ENCODE data around the gene PLXDC1.

Gene PLXDC1

GRCh38 chr17:39150104-39150634 is 1.3 kb downstream of the PLXDC1 start:
- H3K36me3 ChIP-seq (ENCODE audit: insufficient read depth, low read depth, low read length) = no peaks in the 10 kb centered on the region
- H3K4me3 ChIP-seq (ENCODE audit: low read length) = no peak overlapping the region
- no peaks in the 10 kb centered on the region for H3K9me3 ChIP-seq (ENCODE audit: insufficient read depth, low read depth, low read length)
- no peaks in the 10 kb centered on the region for H3K4me1 ChIP-seq (ENCODE audit: insufficient read depth, low read length)
- no peak overlapping the region for H3K27ac ChIP-seq (ENCODE audit: low read length)
- peaks cover 39% of the 10 kb centered on the region for H3K27me3 ChIP-seq (ENCODE audit: insufficient read depth, low read length)
- no peak overlapping the region for H3K9ac ChIP-seq (ENCODE audit: low read depth, low read length)

DNA sequence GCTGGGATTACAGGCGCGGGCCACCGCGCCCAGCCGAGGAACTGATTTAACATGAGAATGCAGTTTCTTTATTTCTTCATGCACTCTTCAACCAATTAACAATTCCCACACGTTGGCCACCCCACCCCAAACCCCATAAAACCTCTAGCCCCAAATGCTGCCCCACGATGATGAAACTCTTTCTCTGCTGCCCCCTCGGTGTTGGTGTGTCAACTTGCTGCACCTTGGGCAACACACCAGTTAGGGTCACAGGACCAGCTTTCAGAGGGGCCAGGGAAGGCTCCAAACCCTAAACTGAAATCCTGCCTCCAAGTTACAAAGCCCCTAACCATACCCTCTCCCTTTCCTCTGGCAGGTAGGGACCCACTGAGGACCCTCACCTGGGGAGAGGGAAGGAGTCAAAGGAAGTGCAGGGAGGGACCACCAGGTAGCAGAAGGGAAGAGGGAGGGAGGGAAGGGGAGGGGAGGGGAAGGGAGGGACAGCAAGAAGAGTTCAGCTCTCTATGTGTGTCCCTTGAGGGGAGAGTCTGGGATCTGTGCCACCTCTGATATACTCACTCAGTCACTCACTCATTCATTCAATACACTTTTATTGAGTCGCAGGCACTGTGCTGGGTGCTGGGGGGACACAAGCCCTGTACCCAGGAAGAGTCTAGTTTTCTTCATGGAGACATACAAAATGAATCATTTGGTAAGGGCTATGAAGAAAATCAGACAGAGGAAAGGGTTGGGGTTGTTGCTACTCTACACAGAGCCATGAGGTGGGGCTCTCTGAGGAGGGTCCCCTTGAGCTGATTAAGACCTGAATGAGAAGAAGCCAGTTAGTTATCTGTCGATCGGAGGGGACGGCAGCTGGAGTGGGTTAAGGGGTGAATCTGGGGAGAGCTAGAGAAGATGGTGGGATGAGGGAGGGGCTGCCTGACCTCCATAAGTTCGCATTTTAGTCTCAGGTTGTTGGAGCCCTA is 3.9 kb downstream of the PLXDC1 start:
- H3K27me3 ChIP-seq (ENCODE audit: insufficient read depth, low read length) = peaks cover 37% of the 10 kb centered on the region
- no peaks in the 10 kb centered on the region for H3K36me3 ChIP-seq (ENCODE audit: insufficient read depth, low read depth, low read length)

DNA sequence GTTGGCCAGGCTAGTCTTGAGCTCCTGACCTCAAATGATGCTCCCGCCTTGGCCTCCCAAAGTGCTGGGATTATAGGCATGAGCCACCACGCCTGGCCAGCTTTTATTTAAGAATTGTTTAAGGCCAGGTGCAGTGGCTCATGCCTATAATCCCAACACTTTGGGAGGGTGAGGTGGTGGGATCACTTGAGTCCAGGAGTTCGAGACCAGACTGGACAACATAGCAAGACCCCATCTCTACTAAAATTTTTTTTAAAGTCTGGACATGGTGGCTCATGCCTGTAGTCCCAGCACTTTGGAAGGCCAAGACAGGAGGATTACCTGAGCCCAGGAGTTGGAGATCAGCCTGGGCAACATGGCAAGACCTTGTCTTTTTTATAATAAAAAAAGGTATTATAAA is 5.2 kb downstream of the PLXDC1 start:
- no peak overlapping the region for H3K27ac ChIP-seq (ENCODE audit: low read length)
- no peaks in the 10 kb centered on the region for H3K4me1 ChIP-seq (ENCODE audit: insufficient read depth, low read length)
- no peaks in the 10 kb centered on the region for H3K36me3 ChIP-seq (ENCODE audit: insufficient read depth, low read depth, low read length)
- H3K27me3 ChIP-seq (ENCODE audit: insufficient read depth, low read length) = peaks cover 26% of the 10 kb centered on the region
- no peak overlapping the region for H3K4me3 ChIP-seq (ENCODE audit: low read length)
- no peak overlapping the region for H3K9ac ChIP-seq (ENCODE audit: low read depth, low read length)
- H3K9me3 ChIP-seq (ENCODE audit: insufficient read depth, low read depth, low read length) = peaks cover 3% of the 10 kb centered on the region; the same call in 1 of the 2 replicates

More for the DNA sequence above, 3.9 kb downstream of the PLXDC1 start:
- Histone ChIP-seq H3K27ac (ENCODE audit: low read length) (no peak overlapping the region), H3K4me3 (ENCODE audit: low read length) (no peak overlapping the region), H3K9me3 (ENCODE audit: insufficient read depth, low read depth, low read length) (no peaks in the 10 kb centered on the region), H3K4me1 (ENCODE audit: insufficient read depth, low read length) (no peaks in the 10 kb centered on the region), H3K9ac (ENCODE audit: low read depth, low read length) (no peak overlapping the region)

DNA sequence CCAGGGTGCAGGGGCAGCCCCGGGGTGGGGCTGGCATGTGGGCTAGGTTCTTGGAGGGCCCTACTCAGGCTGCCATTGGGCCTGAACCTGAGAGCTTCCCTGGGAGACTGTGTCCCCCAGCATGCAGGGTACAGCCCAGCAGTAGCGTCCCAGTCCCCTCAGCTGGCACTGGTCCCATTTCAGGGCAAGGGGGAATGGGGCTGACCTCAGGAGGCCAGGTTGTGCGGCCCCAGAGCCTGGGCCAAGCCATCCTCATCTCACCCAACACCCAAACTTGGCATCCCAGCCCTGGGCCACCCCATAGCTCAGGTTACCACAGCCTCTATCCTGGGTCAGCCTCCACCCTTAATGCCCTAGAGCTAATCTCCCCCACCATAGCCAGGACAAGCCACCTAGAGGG is 6.3 kb downstream of the PLXDC1 start:
- H3K27me3 ChIP-seq (ENCODE audit: insufficient read depth, low read length) = peaks cover 14% of the 10 kb centered on the region
- H3K4me1 ChIP-seq (ENCODE audit: insufficient read depth, low read length) = no peaks in the 10 kb centered on the region

DNA sequence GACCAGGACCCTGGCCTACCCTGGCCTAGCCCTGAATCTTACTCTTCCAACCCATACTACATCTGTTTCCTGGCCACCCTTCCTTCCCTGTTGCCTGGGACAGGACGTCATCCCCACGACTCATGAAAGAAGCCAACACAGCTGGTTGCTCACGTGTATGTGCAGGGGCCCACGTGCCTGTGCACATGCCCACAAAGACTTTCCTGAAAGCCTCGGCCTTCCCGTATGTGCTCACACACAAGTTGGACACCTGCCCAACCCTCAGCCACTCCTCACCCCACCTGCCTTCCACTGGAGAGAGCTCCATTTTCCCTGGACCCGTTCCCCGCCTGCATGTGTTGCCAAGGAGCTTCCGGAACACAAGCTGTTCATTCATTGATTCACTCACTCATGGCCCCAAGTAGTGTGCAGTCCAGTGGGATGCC is 7.0 kb downstream of the PLXDC1 start:
- Histone ChIP-seq H3K9ac (ENCODE audit: low read depth, low read length) (no peak overlapping the region), H3K9me3 (ENCODE audit: insufficient read depth, low read depth, low read length) (peaks cover 5% of the 10 kb centered on the region; the same call in 1 of the 2 replicates), H3K4me3 (ENCODE audit: low read length) (no peak overlapping the region), H3K36me3 (ENCODE audit: insufficient read depth, low read depth, low read length) (no peaks in the 10 kb centered on the region), H3K27ac (ENCODE audit: low read length) (no peak overlapping the region), H3K27me3 (ENCODE audit: insufficient read depth, low read length) (peaks cover 7% of the 10 kb centered on the region), H3K4me1 (ENCODE audit: insufficient read depth, low read length) (no peaks in the 10 kb centered on the region)

More for the DNA sequence above, 6.3 kb downstream of the PLXDC1 start:
- Histone ChIP-seq H3K9ac (ENCODE audit: low read depth, low read length) (no peak overlapping the region), H3K9me3 (ENCODE audit: insufficient read depth, low read depth, low read length) (peaks cover 5% of the 10 kb centered on the region; the same call in 1 of the 2 replicates), H3K4me3 (ENCODE audit: low read length) (no peak overlapping the region), H3K27ac (ENCODE audit: low read length) (no peak overlapping the region), H3K36me3 (ENCODE audit: insufficient read depth, low read depth, low read length) (no peaks in the 10 kb centered on the region)

DNA sequence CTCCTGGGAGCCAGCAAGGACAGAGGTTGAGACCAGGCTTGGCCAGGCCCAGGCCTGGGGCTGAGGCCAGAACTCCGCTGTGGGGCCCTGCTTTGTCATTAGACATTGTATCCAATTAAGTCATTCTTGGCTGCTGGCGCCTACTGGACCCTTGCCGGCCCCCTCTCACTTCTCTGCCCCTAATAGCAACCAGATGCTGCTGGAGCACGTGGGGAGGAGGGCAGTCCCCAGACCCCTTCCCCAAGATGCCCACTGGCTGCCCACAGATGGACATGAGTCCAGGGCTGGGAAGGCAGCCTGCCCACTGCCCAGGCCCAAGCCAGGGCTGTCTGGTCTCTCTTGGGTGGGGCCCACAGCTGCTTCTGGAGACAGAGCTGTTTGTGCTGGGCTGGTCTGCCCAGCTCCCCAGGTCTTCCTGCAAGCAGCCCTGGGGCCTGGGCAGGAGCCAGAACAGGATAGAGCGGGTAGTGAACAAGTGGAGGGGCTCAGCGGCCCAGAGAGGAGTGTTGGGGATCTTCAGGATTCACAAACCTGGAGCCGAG is 7.8 kb downstream of the PLXDC1 start:
- Histone ChIP-seq H3K9ac (ENCODE audit: low read depth, low read length) (no peak overlapping the region), H3K4me1 (ENCODE audit: insufficient read depth, low read length) (no peaks in the 10 kb centered on the region)

DNA sequence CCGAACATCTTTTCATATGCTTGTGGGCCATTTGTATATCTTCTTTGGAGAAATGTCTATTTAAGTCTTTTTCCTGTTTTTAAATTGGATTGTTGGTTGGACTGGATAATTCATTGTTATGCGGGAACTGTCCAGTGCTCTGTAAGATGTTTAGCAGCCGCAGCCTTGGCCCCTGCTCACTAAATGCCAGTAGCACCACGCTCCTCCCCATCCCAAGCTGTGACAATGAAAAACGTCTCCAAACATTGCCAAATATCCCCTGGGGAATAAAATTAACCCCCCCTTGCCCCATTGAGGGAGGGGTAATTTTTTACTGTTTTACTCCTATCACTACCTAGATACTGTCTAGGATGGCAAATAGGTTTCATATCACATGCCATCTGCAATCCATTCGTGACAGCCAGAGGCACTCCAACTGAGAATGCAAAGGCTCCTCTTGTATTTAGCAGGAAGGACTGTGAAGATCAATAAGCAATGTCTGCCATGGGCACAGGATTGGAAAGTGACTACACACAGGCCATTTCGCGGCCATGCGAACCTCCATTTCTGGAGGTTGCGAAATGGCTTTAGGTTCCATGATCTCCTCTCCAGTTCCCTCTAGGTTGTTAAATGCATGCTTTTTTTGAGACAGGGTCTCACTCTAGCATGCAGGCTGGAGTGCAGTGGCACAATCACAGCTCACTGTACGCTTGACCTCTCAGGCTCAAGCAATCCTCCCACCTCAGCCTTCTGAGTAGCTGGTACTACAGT is 9.3 kb downstream of the PLXDC1 start:
- Histone ChIP-seq H3K9me3 (ENCODE audit: insufficient read depth, low read depth, low read length) (peaks cover 5% of the 10 kb centered on the region; the same call in 1 of the 2 replicates), H3K9ac (ENCODE audit: low read depth, low read length) (no peak overlapping the region), H3K4me1 (ENCODE audit: insufficient read depth, low read length) (no peaks in the 10 kb centered on the region), H3K27ac (ENCODE audit: low read length) (no peak overlapping the region), H3K27me3 (ENCODE audit: insufficient read depth, low read length) (no peaks in the 10 kb centered on the region), H3K36me3 (ENCODE audit: insufficient read depth, low read depth, low read length) (no peaks in the 10 kb centered on the region), H3K4me3 (ENCODE audit: low read length) (no peak overlapping the region)

More for the DNA sequence above, 7.8 kb downstream of the PLXDC1 start:
- Histone ChIP-seq H3K27me3 (ENCODE audit: insufficient read depth, low read length) (no peaks in the 10 kb centered on the region), H3K36me3 (ENCODE audit: insufficient read depth, low read depth, low read length) (no peaks in the 10 kb centered on the region), H3K27ac (ENCODE audit: low read length) (no peak overlapping the region), H3K4me3 (ENCODE audit: low read length) (no peak overlapping the region), H3K9me3 (ENCODE audit: insufficient read depth, low read depth, low read length) (peaks cover 5% of the 10 kb centered on the region; the same call in 1 of the 2 replicates)

GRCh38 chr17:39141294-39141693 is 10.1 kb downstream of the PLXDC1 start:
- Histone ChIP-seq H3K4me1 (ENCODE audit: insufficient read depth, low read length) (no peaks in the 10 kb centered on the region), H3K27ac (ENCODE audit: low read length) (no peak overlapping the region), H3K4me3 (ENCODE audit: low read length) (no peak overlapping the region), H3K36me3 (ENCODE audit: insufficient read depth, low read depth, low read length) (no peaks in the 10 kb centered on the region), H3K9ac (ENCODE audit: low read depth, low read length) (no peak overlapping the region), H3K9me3 (ENCODE audit: insufficient read depth, low read depth, low read length) (peaks cover 5% of the 10 kb centered on the region; the same call in 1 of the 2 replicates), H3K27me3 (ENCODE audit: insufficient read depth, low read length) (no peaks in the 10 kb centered on the region)

- Histone ChIP-seq H3K27ac (ENCODE audit: low read length) (no peak overlapping the region), H3K9me3 (ENCODE audit: insufficient read depth, low read depth, low read length) (peaks cover 5% of the 10 kb centered on the region; the same call in 1 of the 2 replicates), H3K4me3 (ENCODE audit: low read length) (no peak overlapping the region), H3K4me1 (ENCODE audit: insufficient read depth, low read length) (no peaks in the 10 kb centered on the region), H3K36me3 (ENCODE audit: insufficient read depth, low read depth, low read length) (no peaks in the 10 kb centered on the region), H3K9ac (ENCODE audit: low read depth, low read length) (no peak overlapping the region), H3K27me3 (ENCODE audit: insufficient read depth, low read length) (no peaks in the 10 kb centered on the region)
These were observed 11.9 kb downstream of the PLXDC1 start for GRCh38 chr17:39139561-39139960.

- Histone ChIP-seq H3K4me3 (ENCODE audit: low read length) (no peak overlapping the region), H3K4me1 (ENCODE audit: insufficient read depth, low read length) (no peaks in the 10 kb centered on the region), H3K9me3 (ENCODE audit: insufficient read depth, low read depth, low read length) (peaks cover 5% of the 10 kb centered on the region; the same call in 1 of the 2 replicates), H3K9ac (ENCODE audit: low read depth, low read length) (no peak overlapping the region), H3K27ac (ENCODE audit: low read length) (no peak overlapping the region), H3K36me3 (ENCODE audit: insufficient read depth, low read depth, low read length) (no peaks in the 10 kb centered on the region), H3K27me3 (ENCODE audit: insufficient read depth, low read length) (no peaks in the 10 kb centered on the region)
These were observed 12.3 kb downstream of the PLXDC1 start for GRCh38 chr17:39139161-39139511.

GRCh38 chr17:39138431-39139160 is 12.8 kb downstream of the PLXDC1 start:
- H3K9ac ChIP-seq (ENCODE audit: low read depth, low read length) = no peak overlapping the region
- H3K36me3 ChIP-seq (ENCODE audit: insufficient read depth, low read depth, low read length) = no peaks in the 10 kb centered on the region
- peaks cover 5% of the 10 kb centered on the region; the same call in 1 of the 2 replicates for H3K9me3 ChIP-seq (ENCODE audit: insufficient read depth, low read depth, low read length)
- no peak overlapping the region for H3K27ac ChIP-seq (ENCODE audit: low read length)
- H3K4me3 ChIP-seq (ENCODE audit: low read length) = no peak overlapping the region
- no peaks in the 10 kb centered on the region for H3K27me3 ChIP-seq (ENCODE audit: insufficient read depth, low read length)
- H3K4me1 ChIP-seq (ENCODE audit: insufficient read depth, low read length) = no peaks in the 10 kb centered on the region

Measured in iPS-20b (cell line).